ENCODE data around the gene DGCR2.

- TF ChIP-seq CTCF (IDR thresholded peaks at IDR 0.05) (no peak), POLR2A (IDR thresholded peaks at IDR 0.05) (no peak)
Observed at GRCh38 chr22:19167106-19167869, 45.1 kb upstream of the DGCR2 start.
